IPS-NIHi11 (cell line): ENCODE measurements around the gene NDFIP1.

ENCODE experiments used
- DNase-seq: peaks from one replicate; pipeline ENCODE4 v3.0.0; 2012; ENCODE audit warnings: mixed read lengths, low spot score

Gene NDFIP1

GRCh38 chr5:142189813-142190212, 81.2 kb downstream of the NDFIP1 start:
- DNase-seq = no peak

DNA sequence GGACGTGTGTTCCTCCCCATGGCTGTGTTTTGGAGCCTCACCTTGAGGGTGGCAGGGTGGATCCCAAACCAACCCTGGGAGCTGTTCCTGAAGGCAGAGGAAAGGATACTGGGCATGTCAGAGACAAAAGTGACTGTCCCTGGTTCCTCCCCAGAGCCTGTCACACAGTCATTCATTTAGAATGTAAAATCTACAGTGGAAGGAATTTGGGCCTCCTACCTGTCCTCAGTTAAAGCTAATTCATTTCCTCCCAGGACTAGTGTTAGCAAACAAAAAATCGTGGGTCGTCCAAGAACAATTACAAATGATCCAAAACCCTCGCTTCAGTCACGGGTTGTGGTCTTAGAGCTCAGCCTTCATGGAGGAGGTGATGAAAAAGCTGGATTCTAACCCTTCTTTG, 83.2 kb downstream of the NDFIP1 start:
- DNase-seq = no peak

DNA sequence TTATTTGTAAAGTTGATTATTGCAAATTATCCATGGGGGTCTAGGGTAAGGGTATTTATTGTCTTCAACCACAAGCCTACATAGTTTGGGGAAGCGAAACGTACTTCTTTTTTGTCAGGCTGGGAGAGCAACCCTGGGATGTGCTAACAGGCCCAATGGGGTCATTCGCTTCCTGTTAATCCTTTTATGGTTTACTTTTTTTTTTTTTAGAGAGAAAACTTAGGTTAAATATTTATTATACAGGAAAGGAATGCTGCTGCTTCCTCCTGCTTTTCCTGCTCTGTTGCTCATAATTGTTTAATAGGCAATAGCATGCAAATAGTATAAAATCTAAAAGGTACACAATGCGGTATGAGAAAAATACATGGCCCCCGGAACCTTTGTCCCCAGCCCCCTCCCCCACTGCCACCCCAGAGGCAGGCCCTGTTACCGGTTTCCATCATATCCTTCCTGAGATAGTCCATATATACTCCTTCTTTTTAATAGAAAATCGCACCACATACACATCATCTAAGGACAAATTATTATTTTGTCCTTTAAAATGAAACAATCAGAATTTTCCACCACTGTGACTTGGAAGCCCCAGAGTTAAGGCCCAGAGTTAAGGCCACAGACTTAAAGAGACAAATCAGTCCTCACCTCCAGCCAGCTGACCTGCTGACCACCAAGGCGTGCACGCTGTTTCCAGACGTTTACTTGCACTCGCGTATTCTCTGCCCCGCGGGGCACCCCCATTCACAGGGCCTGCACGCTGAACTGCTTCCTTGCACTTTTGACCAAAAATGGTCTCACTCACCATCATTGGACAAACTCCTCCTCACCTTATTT, 83.9 kb downstream of the NDFIP1 start:
- no peak for DNase-seq

- no peak for DNase-seq
Observed at GRCh38 chr5:142193114-142193428, 84.5 kb downstream of the NDFIP1 start.

- DNase-seq = no peak
Observed at GRCh38 chr5:142197098-142197497, 88.5 kb downstream of the NDFIP1 start.

- DNase-seq = no peak
Observed at GRCh38 chr5:142197781-142198180, 89.2 kb downstream of the NDFIP1 start.

DNA sequence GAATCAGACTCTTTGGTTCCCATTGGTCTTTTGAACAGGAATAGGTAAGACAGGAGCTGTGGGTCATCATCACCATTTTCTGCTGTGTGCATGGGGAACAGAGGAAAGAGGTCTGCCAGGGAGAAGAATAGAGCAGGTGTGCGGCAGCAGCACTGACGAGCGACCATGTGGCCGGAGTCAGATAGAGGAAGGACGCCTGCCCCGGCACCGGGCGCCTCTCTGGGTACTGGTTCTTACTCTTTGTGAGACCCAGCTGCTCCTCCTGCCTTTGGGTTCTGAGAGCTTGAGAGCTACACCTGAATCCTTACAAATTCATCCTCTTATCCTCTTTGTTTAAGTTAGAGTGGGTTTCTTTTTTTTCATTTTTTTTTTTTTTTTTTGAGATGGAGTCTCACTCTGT, 90.8 kb downstream of the NDFIP1 start:
- no peak for DNase-seq

GRCh38 chr5:142200387-142200786, 91.8 kb downstream of the NDFIP1 start:
- DNase-seq = no peak

GRCh38 chr5:142201471-142201887, 92.9 kb downstream of the NDFIP1 start:
- no peak for DNase-seq

GRCh38 chr5:142202282-142202681, 93.7 kb downstream of the NDFIP1 start:
- DNase-seq = no peak
